ENCODE results near the gene NFATC3.

- TF ChIP-seq POLR2A (IDR thresholded peaks at IDR 0.05; ENCODE audit: low read depth, low read length) (no peak), POLR2AphosphoS5 (IDR thresholded peaks at IDR 0.05; ENCODE audit: low read depth, low read length) (no peak), PAX5 (IDR thresholded peaks at IDR 0.05; ENCODE audit: insufficient read depth, low read length, severe bottlenecking) (no peak), TAF1 (IDR thresholded peaks at IDR 0.05; ENCODE audit: low read depth, low read length) (no peak), SPI1 (IDR thresholded peaks at IDR 0.05; ENCODE audit: low read depth, low read length) (no peak)
These were observed 6.5 kb downstream of the NFATC3 start for GRCh38 chr16:68091380-68092261.

Measured in GM12891 (cell line).